HUES48 (cell line): Measurements from ENCODE around the gene LRR1.
"Not testable (repeated sequence)": the region's sequence is repeated elsewhere in the genome, so short reads cannot be mapped to it uniquely, and the experiment has no call there.

Experiments used
- H3K27ac ChIP-seq: one replicate; pipeline ENCODE4 v1.7.0; 2013; ENCODE audit warnings: low read depth, low read length, inconsistent platforms
- H3K27me3 ChIP-seq: 2 replicates; pipeline ENCODE4 v1.6.1; 2013; ENCODE audit warnings: mild to moderate bottlenecking, low read length; ENCODE audit not compliant: control insufficient read depth, insufficient read depth
- H3K36me3 ChIP-seq: 2 replicates; pipeline ENCODE4 v1.6.1; 2013; ENCODE audit warnings: low read length; ENCODE audit not compliant: control insufficient read depth, insufficient read depth
- H3K4me1 ChIP-seq: 2 replicates; pipeline ENCODE4 v1.6.1; 2013; ENCODE audit warnings: mild to moderate bottlenecking, low read length; ENCODE audit not compliant: control insufficient read depth, insufficient read depth
- H3K4me3 ChIP-seq: 2 replicates; pipeline ENCODE4 v1.5.1; 2013; ENCODE audit warnings: mild to moderate bottlenecking, low read depth, low read length
- H3K9ac ChIP-seq: 2 replicates; pipeline ENCODE4 v1.6.1; 2013; ENCODE audit warnings: mild to moderate bottlenecking, low read depth, low read length, moderate library complexity
- H3K9me3 ChIP-seq: 2 replicates; pipeline ENCODE4 v1.6.1; 2013; ENCODE audit warnings: low read length; ENCODE audit not compliant: control insufficient read depth, insufficient read depth

Gene LRR1

GRCh38 chr14:49636866-49637265 lies 38.1 kb downstream of the LRR1 start:
- H3K4me3 ChIP-seq = no peak overlapping the region
- H3K27me3 ChIP-seq = no peaks in the 10 kb centered on the region
- H3K9me3 ChIP-seq = no peaks in the 10 kb centered on the region
- peaks cover 7% of the 10 kb centered on the region for H3K4me1 ChIP-seq
- no peak overlapping the region for H3K27ac ChIP-seq
- no peak overlapping the region for H3K9ac ChIP-seq
- peaks cover 35% of the 10 kb centered on the region for H3K36me3 ChIP-seq

GRCh38 chr14:49637534-49638078 lies 38.9 kb downstream of the LRR1 start:
- H3K9me3 ChIP-seq = no peaks in the 10 kb centered on the region
- no peaks in the 10 kb centered on the region for H3K27me3 ChIP-seq
- no peak overlapping the region for H3K4me3 ChIP-seq
- H3K27ac ChIP-seq = no peak overlapping the region
- H3K36me3 ChIP-seq = peaks cover 35% of the 10 kb centered on the region
- H3K9ac ChIP-seq = no peak overlapping the region
- H3K4me1 ChIP-seq = peaks cover 6% of the 10 kb centered on the region; the same call in 1 of the 2 replicates

GRCh38 chr14:49640540-49641417 lies 42.0 kb downstream of the LRR1 start:
- Histone ChIP-seq H3K36me3 (peaks cover 39% of the 10 kb centered on the region), H3K4me3 (no peak overlapping the region), H3K9me3 (no peaks in the 10 kb centered on the region), H3K4me1 (peaks cover 6% of the 10 kb centered on the region; the same call in 1 of the 2 replicates), H3K27ac (peak overlapping the region; percentile 67), H3K27me3 (no peaks in the 10 kb centered on the region), H3K9ac (no peak overlapping the region)

- H3K36me3 ChIP-seq = peaks cover 37% of the 10 kb centered on the region
- H3K9me3 ChIP-seq = no peaks in the 10 kb centered on the region
- H3K27ac ChIP-seq = peak overlapping the region; percentile 67
These were observed 43.0 kb downstream of the LRR1 start for GRCh38 chr14:49641697-49642129.

DNA sequence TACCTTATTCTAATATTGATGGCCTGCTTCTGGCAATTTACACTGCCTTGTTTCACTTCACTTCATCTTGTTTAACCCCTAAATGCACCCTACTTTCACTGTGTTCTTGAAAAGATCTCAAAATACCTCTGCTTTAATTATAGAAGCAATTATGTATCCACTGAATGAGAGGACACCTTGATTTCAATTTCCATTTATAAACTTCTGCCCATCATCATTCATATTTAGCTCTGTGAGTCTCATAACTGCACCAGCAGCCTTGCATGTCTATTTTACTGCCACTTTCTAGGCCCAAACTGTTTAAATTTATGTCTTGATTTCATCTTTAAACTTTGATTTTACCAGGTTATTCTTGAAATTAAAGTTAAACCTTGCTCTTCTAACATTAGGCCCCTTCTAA lies 43.4 kb downstream of the LRR1 start:
- Histone ChIP-seq H3K4me1 (peaks cover 6% of the 10 kb centered on the region; the same call in 1 of the 2 replicates), H3K4me3 (no peak overlapping the region), H3K36me3 (peaks cover 37% of the 10 kb centered on the region), H3K9me3 (no peaks in the 10 kb centered on the region), H3K27ac (no peak overlapping the region), H3K27me3 (no peaks in the 10 kb centered on the region), H3K9ac (no peak overlapping the region)

More at GRCh38 chr14:49641697-49642129, 43.0 kb downstream of the LRR1 start:
- no peak overlapping the region for H3K4me3 ChIP-seq
- no peaks in the 10 kb centered on the region for H3K27me3 ChIP-seq
- H3K9ac ChIP-seq = no peak overlapping the region
- H3K4me1 ChIP-seq = peaks cover 6% of the 10 kb centered on the region; the same call in 1 of the 2 replicates

DNA sequence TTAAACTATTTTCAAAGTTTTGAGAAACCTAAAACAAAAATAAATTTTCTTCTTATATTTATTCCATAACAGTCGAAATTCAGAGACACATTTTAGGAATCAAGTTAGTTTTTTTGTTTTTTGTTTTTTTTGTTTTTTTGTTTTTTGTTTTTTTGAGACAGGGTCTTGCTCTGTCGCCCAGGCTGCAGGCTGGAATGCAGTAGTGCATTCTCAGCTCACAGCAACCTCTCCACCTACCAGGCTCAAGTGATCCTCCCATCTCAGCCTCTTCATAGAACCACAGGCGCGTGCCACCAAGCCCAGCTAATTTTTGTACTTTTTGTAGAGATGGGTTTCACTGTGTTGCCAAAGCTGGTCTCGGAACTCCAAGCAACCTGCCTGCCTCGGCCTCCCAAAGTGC lies 54.8 kb downstream of the LRR1 start:
- H3K27me3 ChIP-seq = no peaks in the 10 kb centered on the region
- no peak overlapping the region for H3K9ac ChIP-seq
- no peaks in the 10 kb centered on the region for H3K4me1 ChIP-seq
- H3K9me3 ChIP-seq = no peaks in the 10 kb centered on the region
- no peak overlapping the region for H3K4me3 ChIP-seq
- peaks cover 51% of the 10 kb centered on the region for H3K36me3 ChIP-seq
- H3K27ac ChIP-seq = no peak overlapping the region

GRCh38 chr14:49654511-49654910 lies 55.8 kb downstream of the LRR1 start:
- Histone ChIP-seq H3K36me3 (peaks cover 50% of the 10 kb centered on the region), H3K27ac (no peak overlapping the region), H3K9me3 (no peaks in the 10 kb centered on the region), H3K4me1 (no peaks in the 10 kb centered on the region), H3K4me3 (no peak overlapping the region), H3K27me3 (no peaks in the 10 kb centered on the region), H3K9ac (no peak overlapping the region)

GRCh38 chr14:49657500-49657899 lies 58.8 kb downstream of the LRR1 start:
- H3K4me3 ChIP-seq, H3K9ac ChIP-seq, H3K27ac ChIP-seq, H3K4me1 ChIP-seq, H3K9me3 ChIP-seq, H3K27me3 ChIP-seq: not testable (repeated sequence)
- peaks cover 45% of the 10 kb centered on the region for H3K36me3 ChIP-seq

GRCh38 chr14:49659526-49660455 lies 61.1 kb downstream of the LRR1 start:
- H3K36me3 ChIP-seq = peaks cover 41% of the 10 kb centered on the region
- no peak overlapping the region for H3K9ac ChIP-seq
- no peaks in the 10 kb centered on the region for H3K9me3 ChIP-seq
- H3K4me3 ChIP-seq = no peak overlapping the region
- H3K27me3 ChIP-seq = no peaks in the 10 kb centered on the region
- H3K4me1 ChIP-seq = no peaks in the 10 kb centered on the region
- no peak overlapping the region for H3K27ac ChIP-seq
